Esophagus squamous epithelium (tissue), 4 donors: ENCODE measurements around the gene CCDC80.

Experiments
- POLR2A ChIP-seq, 4 donors: fragments of 450-650 bp; IDR thresholded peaks; one replicate each; pipeline ENCODE4 v1.6.1; 2017; ENCODE audit warnings: antibody characterized with exemption in 4 of 4, mild to moderate bottlenecking in 4 of 4, moderate library complexity in 3 of 4
- TF ChIP-seq, protein P1 (sequence below), 6 experiments: fragments of 450-650 bp in 4 of 6; fragments of 200-600 bp in 2 of 6; sonication (generic) in 2 of 6; IDR thresholded peaks; one replicate each; pipeline ENCODE4 v1.5.1; 2016 to 2019; ENCODE audit warnings: antibody characterized with exemption in 6 of 6, mild to moderate bottlenecking in 4 of 6, moderate library complexity in 4 of 6

DNA sequence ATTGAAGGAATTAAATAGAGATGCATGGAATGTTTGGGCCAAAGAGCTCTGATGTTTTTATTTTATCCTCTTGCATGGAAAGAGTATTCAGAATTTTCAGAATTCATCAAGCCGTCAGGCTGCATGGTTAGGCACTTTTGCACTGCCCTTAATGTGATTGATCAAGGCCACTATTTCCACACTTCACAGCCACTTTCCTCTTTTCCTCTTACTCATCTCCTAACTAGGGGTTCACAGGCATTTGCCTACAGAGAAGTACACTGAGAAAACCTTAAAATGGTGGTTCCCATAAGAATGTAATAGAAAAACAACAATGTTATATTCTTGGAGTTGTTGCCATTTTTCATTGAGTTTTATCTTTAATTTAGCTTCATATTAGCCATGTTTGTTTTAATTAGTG, 68.2 kb downstream of the CCDC80 start:
- TF ChIP-seq, protein P1, sequence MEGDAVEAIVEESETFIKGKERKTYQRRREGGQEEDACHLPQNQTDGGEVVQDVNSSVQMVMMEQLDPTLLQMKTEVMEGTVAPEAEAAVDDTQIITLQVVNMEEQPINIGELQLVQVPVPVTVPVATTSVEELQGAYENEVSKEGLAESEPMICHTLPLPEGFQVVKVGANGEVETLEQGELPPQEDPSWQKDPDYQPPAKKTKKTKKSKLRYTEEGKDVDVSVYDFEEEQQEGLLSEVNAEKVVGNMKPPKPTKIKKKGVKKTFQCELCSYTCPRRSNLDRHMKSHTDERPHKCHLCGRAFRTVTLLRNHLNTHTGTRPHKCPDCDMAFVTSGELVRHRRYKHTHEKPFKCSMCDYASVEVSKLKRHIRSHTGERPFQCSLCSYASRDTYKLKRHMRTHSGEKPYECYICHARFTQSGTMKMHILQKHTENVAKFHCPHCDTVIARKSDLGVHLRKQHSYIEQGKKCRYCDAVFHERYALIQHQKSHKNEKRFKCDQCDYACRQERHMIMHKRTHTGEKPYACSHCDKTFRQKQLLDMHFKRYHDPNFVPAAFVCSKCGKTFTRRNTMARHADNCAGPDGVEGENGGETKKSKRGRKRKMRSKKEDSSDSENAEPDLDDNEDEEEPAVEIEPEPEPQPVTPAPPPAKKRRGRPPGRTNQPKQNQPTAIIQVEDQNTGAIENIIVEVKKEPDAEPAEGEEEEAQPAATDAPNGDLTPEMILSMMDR (IDR thresholded peaks at IDR 0.05) = no peak
- TF ChIP-seq POLR2A (IDR thresholded peaks at IDR 0.05) = no peak
